ENCODE results near the gene CETN2. TPM values are rescaled to one million over a fixed set of nuclear protein-coding genes. Genes with fewer than 3 reads are reported as not detected.

The CETN2 gene
- total and polyA plus RNA-seq, 2 experiments from 2014 or later = 51.7 to 74.5 TPM

DNA sequence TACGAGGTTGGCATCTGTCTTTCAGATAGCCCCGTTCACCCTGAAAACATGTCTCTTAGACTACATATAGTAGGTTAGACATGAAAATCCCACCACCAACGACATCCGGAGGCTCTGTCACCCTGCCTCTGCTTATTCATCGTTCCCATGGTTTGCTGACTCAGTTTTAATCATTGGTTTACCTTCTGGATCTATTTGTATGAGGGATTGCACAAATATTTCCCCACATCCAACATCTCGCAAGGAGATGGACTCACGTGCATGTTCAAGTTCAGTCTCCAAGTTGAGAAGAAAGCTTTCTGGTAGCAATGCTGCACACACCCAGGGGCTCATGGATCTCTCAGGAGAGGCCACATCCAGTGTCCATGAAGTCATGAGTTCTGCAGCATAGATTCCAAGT, 10.8 kb downstream of the CETN2 start:
- no peaks in the 10 kb centered on the region for H3K79me2 ChIP-seq (ENCODE audit: insufficient read depth)
- peak; percentile 75 for DNase-seq
- H3K27me3 ChIP-seq (replicated peaks; ENCODE audit: insufficient read depth) = no peaks in the 10 kb centered on the region
- in situ Hi-C loops (cut with MboI) = loop anchor here (25.0 kb wide), 1 partner anchor 1057 kb away; no protein-coding TSS in a partner anchor
- H3K4me3 ChIP-seq = peak overlapping the region; percentile 39; the same call in 1 of the 2 replicates
- H3F3A ChIP-seq (ENCODE audit: insufficient read depth) = 0 out of 2 replicates have a peak, but pooled peaks cover 13% of the 10 kb centered on the region
- H2AFZ ChIP-seq = no peak overlapping the region
- H4K20me1 ChIP-seq (ENCODE audit: insufficient read depth) = no peaks in the 10 kb centered on the region
- H3K9me3 ChIP-seq (ENCODE audit: low read depth) = no peaks in the 10 kb centered on the region
- H3K27ac ChIP-seq = peak overlapping the region; percentile 87
- no peak overlapping the region for H3K4me2 ChIP-seq (ENCODE audit: unreplicated experiment)
- WGBS, 2 experiments (ENCODE audit: low coverage in 1 of 2, low lambda C conversion rate in 2 of 2, missing lambda C conversion rate in 2 of 2) = 14 to 16% methylated on average over 7 of the region's 7 CpGs
- no peaks in the 10 kb centered on the region for H3K36me3 ChIP-seq (ENCODE audit: low read depth)
- H3K4me1 ChIP-seq (ENCODE audit: insufficient read depth) = peaks cover 20% of the 10 kb centered on the region
- TF ChIP-seq EZH2 (IDR thresholded peaks at IDR 0.05; ENCODE audit: insufficient read depth, poor library complexity, severe bottlenecking) = no peak
- no peak for TF ChIP-seq EZH2phosphoT487 (IDR thresholded peaks at IDR 0.05; ENCODE audit: insufficient read depth, low read depth)
- no peaks in the 10 kb centered on the region for H3K9me2 ChIP-seq (ENCODE audit: insufficient read depth)
- H3K9ac ChIP-seq = peak overlapping the region; percentile 59

- WGBS, 2 experiments (ENCODE audit: low coverage in 1 of 2, low lambda C conversion rate in 2 of 2, missing lambda C conversion rate in 2 of 2) = 27 to 57% methylated on average over 2 of the region's 2 CpGs
- Histone ChIP-seq H3K4me3 (peak overlapping the region; percentile 39; the same call in 1 of the 2 replicates), H3K9ac (peak overlapping the region; percentile 59), H3K4me2 (ENCODE audit: unreplicated experiment) (no peak overlapping the region), H3K9me3 (ENCODE audit: low read depth) (no peaks in the 10 kb centered on the region), H3F3A (ENCODE audit: insufficient read depth) (0 out of 2 replicates have a peak, but pooled peaks cover 13% of the 10 kb centered on the region), H3K79me2 (ENCODE audit: insufficient read depth) (no peaks in the 10 kb centered on the region), H4K20me1 (ENCODE audit: insufficient read depth) (no peaks in the 10 kb centered on the region), H2AFZ (no peak overlapping the region), H3K27ac (peak overlapping the region; percentile 87), H3K9me2 (ENCODE audit: insufficient read depth) (no peaks in the 10 kb centered on the region), H3K27me3 (replicated peaks; ENCODE audit: insufficient read depth) (no peaks in the 10 kb centered on the region), H3K36me3 (ENCODE audit: low read depth) (no peaks in the 10 kb centered on the region), H3K4me1 (ENCODE audit: insufficient read depth) (peaks cover 20% of the 10 kb centered on the region)
- in situ Hi-C loops (cut with MboI) = loop anchor here (25.0 kb wide), 1 partner anchor 1057 kb away; no protein-coding TSS in a partner anchor
- peak; percentile 65 for DNase-seq
- TF ChIP-seq EZH2phosphoT487 (IDR thresholded peaks at IDR 0.05; ENCODE audit: insufficient read depth, low read depth) (no peak), EZH2 (IDR thresholded peaks at IDR 0.05; ENCODE audit: insufficient read depth, poor library complexity, severe bottlenecking) (no peak)
Observed at GRCh38 chrX:152819266-152819665, 11.3 kb downstream of the CETN2 start.

DNA sequence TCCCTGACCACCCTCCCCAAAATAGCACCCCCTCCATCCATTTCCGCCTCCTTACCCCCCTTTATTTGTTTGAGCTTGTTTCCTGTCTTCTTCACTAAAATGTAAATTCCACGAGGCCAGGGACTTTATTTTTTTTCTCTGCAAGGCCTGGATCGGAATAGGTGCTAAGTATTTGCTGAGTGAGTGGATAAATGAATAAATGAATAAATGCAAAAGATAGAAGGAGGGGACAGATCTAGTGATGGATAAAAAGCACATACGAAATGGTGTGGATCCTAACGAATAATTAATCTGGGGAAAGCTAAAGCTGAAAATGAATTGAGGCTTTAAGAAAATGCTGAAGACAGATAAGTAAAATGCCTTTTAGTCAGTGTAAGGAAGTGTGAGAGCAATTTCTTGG, 12.2 kb downstream of the CETN2 start:
- no peaks in the 10 kb centered on the region for H3K36me3 ChIP-seq (ENCODE audit: low read depth)
- no peaks in the 10 kb centered on the region for H3K9me2 ChIP-seq (ENCODE audit: insufficient read depth)
- H3K4me1 ChIP-seq (ENCODE audit: insufficient read depth) = peaks cover 20% of the 10 kb centered on the region
- H3K79me2 ChIP-seq (ENCODE audit: insufficient read depth) = no peaks in the 10 kb centered on the region
- H3K4me2 ChIP-seq (ENCODE audit: unreplicated experiment) = no peak overlapping the region
- TF ChIP-seq EZH2phosphoT487 (IDR thresholded peaks at IDR 0.05; ENCODE audit: insufficient read depth, low read depth) = no peak
- H3K27ac ChIP-seq = no peak overlapping the region
- H3F3A ChIP-seq (ENCODE audit: insufficient read depth) = 0 out of 2 replicates have a peak, but pooled peaks cover 13% of the 10 kb centered on the region
- no peak for DNase-seq
- H3K4me3 ChIP-seq = no peak overlapping the region
- no peaks in the 10 kb centered on the region for H3K9me3 ChIP-seq (ENCODE audit: low read depth)
- WGBS, 2 experiments (ENCODE audit: low coverage in 1 of 2, low lambda C conversion rate in 2 of 2, missing lambda C conversion rate in 2 of 2) = 99% methylated on average over 5 of the region's 5 CpGs
- H3K9ac ChIP-seq = no peak overlapping the region
- in situ Hi-C loops (cut with MboI) = loop anchor here (25.0 kb wide), 1 partner anchor 1056 kb away; no protein-coding TSS in a partner anchor
- H2AFZ ChIP-seq = no peak overlapping the region
- H3K27me3 ChIP-seq (replicated peaks; ENCODE audit: insufficient read depth) = no peaks in the 10 kb centered on the region
- H4K20me1 ChIP-seq (ENCODE audit: insufficient read depth) = no peaks in the 10 kb centered on the region

- H4K20me1 ChIP-seq (ENCODE audit: insufficient read depth) = no peaks in the 10 kb centered on the region
- 0 out of 2 replicates have a peak, but pooled peaks cover 13% of the 10 kb centered on the region for H3F3A ChIP-seq (ENCODE audit: insufficient read depth)
- peak overlapping the region; percentile 65; the same call in 1 of the 2 replicates for H2AFZ ChIP-seq
- no peaks in the 10 kb centered on the region for H3K79me2 ChIP-seq (ENCODE audit: insufficient read depth)
- 42 to 43% methylated on average over 6 of the region's 6 CpGs for WGBS, 2 experiments (ENCODE audit: low coverage in 1 of 2, low lambda C conversion rate in 2 of 2, missing lambda C conversion rate in 2 of 2)
- H3K4me2 ChIP-seq (ENCODE audit: unreplicated experiment) = no peak overlapping the region
- DNase-seq = peak; percentile 66
- no peak for TF ChIP-seq EZH2phosphoT487 (IDR thresholded peaks at IDR 0.05; ENCODE audit: insufficient read depth, low read depth)
- no peak for TF ChIP-seq EZH2 (IDR thresholded peaks at IDR 0.05; ENCODE audit: insufficient read depth, poor library complexity, severe bottlenecking)
- no peaks in the 10 kb centered on the region for H3K36me3 ChIP-seq (ENCODE audit: low read depth)
- H3K9me3 ChIP-seq (ENCODE audit: low read depth) = no peaks in the 10 kb centered on the region
- H3K27ac ChIP-seq = no peak overlapping the region
- no peaks in the 10 kb centered on the region for H3K27me3 ChIP-seq (replicated peaks; ENCODE audit: insufficient read depth)
- H3K4me3 ChIP-seq = no peak overlapping the region
- in situ Hi-C loops (cut with MboI) = loop anchor here (25.0 kb wide), 1 partner anchor 1055 kb away; no protein-coding TSS in a partner anchor
- no peak overlapping the region for H3K9ac ChIP-seq
- peaks cover 15% of the 10 kb centered on the region for H3K4me1 ChIP-seq (ENCODE audit: insufficient read depth)
- H3K9me2 ChIP-seq (ENCODE audit: insufficient read depth) = no peaks in the 10 kb centered on the region
Observed at GRCh38 chrX:152817078-152817764, 13.3 kb downstream of the CETN2 start.

All from GM23248 (cell line).